Measurements from ENCODE around the gene PANX2.

Gene PANX2

DNA sequence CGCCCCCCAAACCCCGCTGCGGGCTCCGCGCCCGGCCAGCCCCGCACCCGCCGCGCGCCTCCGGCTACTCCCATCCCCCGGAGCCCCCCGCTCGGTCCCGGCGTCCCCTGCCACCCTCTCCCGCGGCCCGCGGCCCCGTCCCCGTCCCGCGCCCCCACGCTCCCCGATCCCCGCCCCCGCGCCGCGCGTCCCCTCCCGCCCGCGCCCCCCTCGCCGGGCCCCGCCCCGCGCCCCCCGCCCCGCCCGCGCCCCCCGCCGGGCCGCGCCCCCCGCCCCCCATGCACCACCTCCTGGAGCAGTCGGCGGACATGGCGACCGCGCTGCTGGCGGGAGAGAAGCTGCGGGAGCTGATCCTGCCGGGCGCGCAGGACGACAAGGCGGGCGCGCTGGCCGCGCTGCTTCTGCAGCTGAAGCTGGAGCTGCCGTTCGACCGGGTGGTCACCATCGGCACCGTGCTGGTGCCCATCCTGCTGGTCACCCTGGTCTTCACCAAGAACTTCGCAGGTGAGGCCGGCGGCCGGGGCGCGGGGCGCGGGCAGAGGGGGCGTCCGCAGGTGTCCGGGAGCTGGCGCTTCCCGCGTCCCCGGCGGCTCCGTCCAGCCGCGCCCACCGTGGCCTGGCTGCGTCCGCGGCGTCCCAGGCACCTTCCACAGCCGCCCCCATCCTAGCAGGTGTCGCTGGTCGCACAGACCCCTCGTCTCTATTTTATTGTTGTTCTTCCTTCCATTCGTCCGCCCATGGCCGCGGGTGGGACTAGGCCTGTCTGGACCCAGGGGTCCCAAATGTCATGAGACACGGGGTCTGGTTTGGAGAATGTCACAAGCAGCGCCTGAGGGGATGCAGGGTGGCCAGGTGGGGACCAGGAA lies at the start of gene PANX2:
PANX2 (plus strand) TSS at position 279 of the 866 bp plus-strand sequence; CDS start at position 279, 0 bp downstream.
- TF ChIP-seq CTCF (conservative IDR thresholded peaks at IDR 0.05; ENCODE audit: low read length), result no peak
- no peak for DNase-seq (ENCODE audit: low read depth)
- peak within 1 kb of the TSS; percentile 35 for H3K4me3 ChIP-seq (ENCODE audit: low read length)

DNA sequence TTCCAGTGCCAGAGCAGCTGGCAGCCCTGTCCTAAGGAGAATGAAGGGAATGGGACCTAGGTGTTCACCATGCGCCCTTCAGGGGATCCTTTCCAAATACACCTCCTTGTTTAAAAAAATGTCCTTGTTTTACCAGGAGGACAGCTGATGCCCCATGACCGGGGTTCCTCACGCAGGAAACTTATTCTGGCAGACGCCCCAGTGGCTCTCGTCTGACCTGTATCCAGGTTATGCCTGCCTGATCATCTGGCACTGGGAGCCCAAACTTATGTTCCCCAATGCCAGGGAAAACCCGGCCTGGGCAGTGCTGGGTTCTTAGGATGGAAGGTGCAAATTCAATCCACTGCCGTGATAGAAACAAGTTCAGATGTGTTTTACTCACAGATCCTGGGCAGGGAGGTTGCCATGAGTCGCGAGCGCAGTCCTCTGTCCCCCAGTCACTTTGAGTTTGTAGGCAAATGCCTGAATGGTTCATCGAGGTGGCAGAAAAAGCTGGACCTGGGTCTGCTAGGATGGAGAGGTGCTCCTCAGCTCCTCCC lies 49.3 kb upstream of the PANX2 start:
- no peak overlapping the region for H3K4me3 ChIP-seq (ENCODE audit: low read length)
- DNase-seq (ENCODE audit: low read depth), result no peak
- no peak for TF ChIP-seq CTCF (conservative IDR thresholded peaks at IDR 0.05; ENCODE audit: low read length)

DNA sequence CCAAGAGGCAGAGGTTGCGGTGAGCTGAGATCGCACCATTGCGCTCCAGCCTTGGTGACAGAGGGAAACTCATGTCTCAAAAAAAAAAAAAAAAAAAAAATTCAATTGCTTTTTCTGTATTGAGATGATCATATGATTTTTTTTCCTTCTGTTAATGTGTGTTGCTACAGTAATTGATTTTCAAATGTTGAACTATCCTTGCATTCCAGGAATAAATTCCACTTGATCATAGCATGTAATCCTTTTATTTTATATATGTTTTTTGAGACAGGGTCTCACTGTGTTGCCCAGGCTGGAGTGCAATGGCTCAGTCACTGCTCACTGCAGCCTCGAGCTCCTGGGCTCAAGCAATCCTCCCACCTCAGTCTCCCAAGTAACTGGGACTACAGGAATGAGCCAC lies 47.4 kb upstream of the PANX2 start:
- no peak overlapping the region for H3K4me3 ChIP-seq (ENCODE audit: low read length)
- no peak for TF ChIP-seq CTCF (conservative IDR thresholded peaks at IDR 0.05; ENCODE audit: low read length)
- no peak for DNase-seq (ENCODE audit: low read depth)

GRCh38 chr22:50125029-50125428 lies 45.5 kb upstream of the PANX2 start:
- no peak for DNase-seq (ENCODE audit: low read depth)
- no peak overlapping the region for H3K4me3 ChIP-seq (ENCODE audit: low read length)
- no peak for TF ChIP-seq CTCF (conservative IDR thresholded peaks at IDR 0.05; ENCODE audit: low read length)

GRCh38 chr22:50129121-50129736 lies 41.3 kb upstream of the PANX2 start:
- TF ChIP-seq CTCF (conservative IDR thresholded peaks at IDR 0.05; ENCODE audit: low read length), result no peak
- H3K4me3 ChIP-seq (ENCODE audit: low read length), result no peak overlapping the region
- peak; percentile 66 for DNase-seq (ENCODE audit: low read depth)

GRCh38 chr22:50131894-50132293 lies 38.6 kb upstream of the PANX2 start:
- DNase-seq (ENCODE audit: low read depth), result no peak
- no peak overlapping the region for H3K4me3 ChIP-seq (ENCODE audit: low read length)
- no peak for TF ChIP-seq CTCF (conservative IDR thresholded peaks at IDR 0.05; ENCODE audit: low read length)
